HG02970 (cell line): ENCODE measurements around the gene CMYA5.

ENCODE experiments used
- ATAC-seq: cut with Tn5 transposase; IDR thresholded peaks from one replicate; pipeline ENCODE4 v1.9.1; 2021; ENCODE audit warnings: mild to moderate bottlenecking, moderate library complexity, moderate number of reproducible peaks; ENCODE audit not compliant: unreplicated experiment, low FRiP score

CMYA5 gene

GRCh38 chr5:79792463-79792862 lies 102.8 kb downstream of the CMYA5 start:
- no peak for ATAC-seq

GRCh38 chr5:79793304-79793703 lies 103.7 kb downstream of the CMYA5 start:
- no peak for ATAC-seq

- ATAC-seq = no peak
Measured at GRCh38 chr5:79793722-79794121, 104.1 kb downstream of the CMYA5 start.

GRCh38 chr5:79794347-79794746 lies 104.7 kb downstream of the CMYA5 start:
- no peak for ATAC-seq

GRCh38 chr5:79795764-79796398 lies 106.2 kb downstream of the CMYA5 start:
- no peak for ATAC-seq

- ATAC-seq = no peak
Measured at GRCh38 chr5:79798893-79799590, 109.4 kb downstream of the CMYA5 start.

GRCh38 chr5:79800979-79801827 lies 111.6 kb downstream of the CMYA5 start:
- ATAC-seq = no peak

- ATAC-seq = no peak
Measured at GRCh38 chr5:79802406-79802805, 112.8 kb downstream of the CMYA5 start.

GRCh38 chr5:79803007-79803406 lies 113.4 kb downstream of the CMYA5 start:
- ATAC-seq = no peak

- no peak for ATAC-seq
Measured at GRCh38 chr5:79806741-79807140, 117.1 kb downstream of the CMYA5 start.

GRCh38 chr5:79809743-79810142 lies 120.1 kb downstream of the CMYA5 start:
- no peak for ATAC-seq

GRCh38 chr5:79811081-79811480 lies 121.4 kb downstream of the CMYA5 start:
- ATAC-seq = no peak

GRCh38 chr5:79811904-79812303 lies 122.3 kb downstream of the CMYA5 start:
- ATAC-seq = no peak

GRCh38 chr5:79814699-79815098 lies 125.1 kb downstream of the CMYA5 start:
- no peak for ATAC-seq

- no peak for ATAC-seq
Measured at GRCh38 chr5:79816014-79816413, 126.4 kb downstream of the CMYA5 start.

GRCh38 chr5:79820648-79821047 lies 131.0 kb downstream of the CMYA5 start:
- ATAC-seq = no peak

GRCh38 chr5:79824444-79824843 lies 134.8 kb downstream of the CMYA5 start:
- ATAC-seq = no peak

GRCh38 chr5:79825802-79826201 lies 136.2 kb downstream of the CMYA5 start:
- no peak for ATAC-seq

GRCh38 chr5:79827159-79827629 lies 137.6 kb downstream of the CMYA5 start:
- no peak for ATAC-seq

- no peak for ATAC-seq
Measured at GRCh38 chr5:79829260-79829659, 139.6 kb downstream of the CMYA5 start.
